ENCODE data around the gene NUDT8.

DNA sequence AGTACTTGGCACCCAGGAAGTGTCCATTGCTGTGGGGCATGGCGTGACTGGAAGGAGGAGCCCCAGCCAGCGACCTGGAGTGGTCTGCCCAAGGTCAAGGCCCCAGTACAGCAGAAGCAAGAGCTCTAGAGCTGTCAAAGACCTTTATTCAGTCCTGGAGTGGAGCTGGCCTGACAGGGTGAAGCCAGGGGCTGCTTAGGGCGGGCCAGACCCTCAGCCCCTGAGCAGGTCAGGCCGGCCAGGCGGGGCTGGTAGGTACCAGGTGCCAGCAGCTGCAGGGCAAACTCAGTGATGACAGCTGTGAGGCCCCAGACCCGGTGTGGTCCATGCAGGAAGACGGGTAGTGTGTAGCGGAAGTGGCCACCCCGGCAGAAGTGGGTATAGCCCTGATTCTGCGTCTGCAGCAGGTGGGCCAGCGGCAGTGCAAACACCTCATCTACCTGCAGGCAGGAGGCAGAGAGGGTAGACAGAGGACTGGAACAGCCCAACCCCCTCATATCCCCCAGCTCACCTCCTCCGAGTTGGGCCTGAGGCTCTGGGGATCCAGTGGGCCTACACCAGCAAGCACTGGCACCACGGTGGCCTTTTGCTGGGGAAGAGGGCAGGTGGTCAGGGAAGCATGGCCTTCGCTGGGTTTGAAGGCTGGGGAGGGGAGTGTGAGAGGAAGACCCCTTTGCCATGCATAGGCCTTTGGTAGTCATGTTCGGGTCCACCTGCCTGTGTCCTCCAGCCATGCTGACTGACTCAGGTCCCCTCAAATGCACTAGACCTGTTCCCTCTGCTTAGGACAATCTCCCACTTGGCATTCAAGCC is 1.7 kb downstream of the NUDT8 start:
- TF ChIP-seq, protein P1, sequence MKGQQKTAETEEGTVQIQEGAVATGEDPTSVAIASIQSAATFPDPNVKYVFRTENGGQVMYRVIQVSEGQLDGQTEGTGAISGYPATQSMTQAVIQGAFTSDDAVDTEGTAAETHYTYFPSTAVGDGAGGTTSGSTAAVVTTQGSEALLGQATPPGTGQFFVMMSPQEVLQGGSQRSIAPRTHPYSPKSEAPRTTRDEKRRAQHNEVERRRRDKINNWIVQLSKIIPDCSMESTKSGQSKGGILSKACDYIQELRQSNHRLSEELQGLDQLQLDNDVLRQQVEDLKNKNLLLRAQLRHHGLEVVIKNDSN (IDR thresholded peaks at IDR 0.05; ENCODE audit: borderline replicate concordance, low read depth), result no peak
- TF ChIP-seq SIN3A (IDR thresholded peaks at IDR 0.05; ENCODE audit: borderline replicate concordance, low read depth, low read length), result no peak
- TF ChIP-seq, protein P2, sequence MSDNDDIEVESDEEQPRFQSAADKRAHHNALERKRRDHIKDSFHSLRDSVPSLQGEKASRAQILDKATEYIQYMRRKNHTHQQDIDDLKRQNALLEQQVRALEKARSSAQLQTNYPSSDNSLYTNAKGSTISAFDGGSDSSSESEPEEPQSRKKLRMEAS (IDR thresholded peaks at IDR 0.05; ENCODE audit: low read depth), result no peak
- no peak for TF ChIP-seq MXI1 (IDR thresholded peaks at IDR 0.05; ENCODE audit: low read depth, low read length)
- TF ChIP-seq YY1 (IDR thresholded peaks at IDR 0.05; ENCODE audit: low read depth), result no peak
- TF ChIP-seq EP300 (IDR thresholded peaks at IDR 0.05; ENCODE audit: borderline replicate concordance in 1 of 2, low read depth in 1 of 2, low read length in 1 of 2), result no peak
- TF ChIP-seq, protein P3, sequence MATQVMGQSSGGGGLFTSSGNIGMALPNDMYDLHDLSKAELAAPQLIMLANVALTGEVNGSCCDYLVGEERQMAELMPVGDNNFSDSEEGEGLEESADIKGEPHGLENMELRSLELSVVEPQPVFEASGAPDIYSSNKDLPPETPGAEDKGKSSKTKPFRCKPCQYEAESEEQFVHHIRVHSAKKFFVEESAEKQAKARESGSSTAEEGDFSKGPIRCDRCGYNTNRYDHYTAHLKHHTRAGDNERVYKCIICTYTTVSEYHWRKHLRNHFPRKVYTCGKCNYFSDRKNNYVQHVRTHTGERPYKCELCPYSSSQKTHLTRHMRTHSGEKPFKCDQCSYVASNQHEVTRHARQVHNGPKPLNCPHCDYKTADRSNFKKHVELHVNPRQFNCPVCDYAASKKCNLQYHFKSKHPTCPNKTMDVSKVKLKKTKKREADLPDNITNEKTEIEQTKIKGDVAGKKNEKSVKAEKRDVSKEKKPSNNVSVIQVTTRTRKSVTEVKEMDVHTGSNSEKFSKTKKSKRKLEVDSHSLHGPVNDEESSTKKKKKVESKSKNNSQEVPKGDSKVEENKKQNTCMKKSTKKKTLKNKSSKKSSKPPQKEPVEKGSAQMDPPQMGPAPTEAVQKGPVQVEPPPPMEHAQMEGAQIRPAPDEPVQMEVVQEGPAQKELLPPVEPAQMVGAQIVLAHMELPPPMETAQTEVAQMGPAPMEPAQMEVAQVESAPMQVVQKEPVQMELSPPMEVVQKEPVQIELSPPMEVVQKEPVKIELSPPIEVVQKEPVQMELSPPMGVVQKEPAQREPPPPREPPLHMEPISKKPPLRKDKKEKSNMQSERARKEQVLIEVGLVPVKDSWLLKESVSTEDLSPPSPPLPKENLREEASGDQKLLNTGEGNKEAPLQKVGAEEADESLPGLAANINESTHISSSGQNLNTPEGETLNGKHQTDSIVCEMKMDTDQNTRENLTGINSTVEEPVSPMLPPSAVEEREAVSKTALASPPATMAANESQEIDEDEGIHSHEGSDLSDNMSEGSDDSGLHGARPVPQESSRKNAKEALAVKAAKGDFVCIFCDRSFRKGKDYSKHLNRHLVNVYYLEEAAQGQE (IDR thresholded peaks at IDR 0.05; ENCODE audit: low read depth, low read length), result no peak
- TF ChIP-seq SMC3 (IDR thresholded peaks at IDR 0.05; ENCODE audit: low read depth, low read length), result no peak
- TF ChIP-seq CHD2 (IDR thresholded peaks at IDR 0.05; ENCODE audit: low read length, partially characterized antibody), result no peak
- TF ChIP-seq, protein P4, sequence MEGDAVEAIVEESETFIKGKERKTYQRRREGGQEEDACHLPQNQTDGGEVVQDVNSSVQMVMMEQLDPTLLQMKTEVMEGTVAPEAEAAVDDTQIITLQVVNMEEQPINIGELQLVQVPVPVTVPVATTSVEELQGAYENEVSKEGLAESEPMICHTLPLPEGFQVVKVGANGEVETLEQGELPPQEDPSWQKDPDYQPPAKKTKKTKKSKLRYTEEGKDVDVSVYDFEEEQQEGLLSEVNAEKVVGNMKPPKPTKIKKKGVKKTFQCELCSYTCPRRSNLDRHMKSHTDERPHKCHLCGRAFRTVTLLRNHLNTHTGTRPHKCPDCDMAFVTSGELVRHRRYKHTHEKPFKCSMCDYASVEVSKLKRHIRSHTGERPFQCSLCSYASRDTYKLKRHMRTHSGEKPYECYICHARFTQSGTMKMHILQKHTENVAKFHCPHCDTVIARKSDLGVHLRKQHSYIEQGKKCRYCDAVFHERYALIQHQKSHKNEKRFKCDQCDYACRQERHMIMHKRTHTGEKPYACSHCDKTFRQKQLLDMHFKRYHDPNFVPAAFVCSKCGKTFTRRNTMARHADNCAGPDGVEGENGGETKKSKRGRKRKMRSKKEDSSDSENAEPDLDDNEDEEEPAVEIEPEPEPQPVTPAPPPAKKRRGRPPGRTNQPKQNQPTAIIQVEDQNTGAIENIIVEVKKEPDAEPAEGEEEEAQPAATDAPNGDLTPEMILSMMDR (IDR thresholded peaks at IDR 0.05), result no peak
- TF ChIP-seq, protein P5, sequence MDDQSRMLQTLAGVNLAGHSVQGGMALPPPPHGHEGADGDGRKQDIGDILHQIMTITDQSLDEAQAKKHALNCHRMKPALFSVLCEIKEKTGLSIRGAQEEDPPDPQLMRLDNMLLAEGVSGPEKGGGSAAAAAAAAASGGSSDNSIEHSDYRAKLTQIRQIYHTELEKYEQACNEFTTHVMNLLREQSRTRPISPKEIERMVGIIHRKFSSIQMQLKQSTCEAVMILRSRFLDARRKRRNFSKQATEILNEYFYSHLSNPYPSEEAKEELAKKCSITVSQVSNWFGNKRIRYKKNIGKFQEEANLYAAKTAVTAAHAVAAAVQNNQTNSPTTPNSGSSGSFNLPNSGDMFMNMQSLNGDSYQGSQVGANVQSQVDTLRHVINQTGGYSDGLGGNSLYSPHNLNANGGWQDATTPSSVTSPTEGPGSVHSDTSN (IDR thresholded peaks at IDR 0.05), result no peak
- TF ChIP-seq POLR2AphosphoS5 (IDR thresholded peaks at IDR 0.05; ENCODE audit: low read depth, low read length), result no peak
- TF ChIP-seq TEAD4 (IDR thresholded peaks at IDR 0.05; ENCODE audit: borderline replicate concordance, insufficient read depth), result no peak

Data from SK-N-SH (cell line).